Measurements from ENCODE around the gene PLEKHM3. TPM values are rescaled to one million over a fixed set of nuclear protein-coding genes. Genes with fewer than 3 reads are reported as not detected.
A peak's percentile ranks its signal among the peaks of the same experiment; 100 is the strongest.

Gene PLEKHM3
- total and polyA plus RNA-seq, 7 donors = 1.2 to 47.9 (median 29.1) TPM

- 51 to 80% methylated on average over 4 of the region's 4 CpGs for WGBS, 2 donors
- Histone ChIP-seq H3K9me3 (no peaks in the 10 kb centered on the region), H3K4me1 (peaks cover 0 to 49% (median 25%) of the 10 kb centered on the region in 4 donors), H3K4me3 (no peak overlapping the region), H3K36me3 (no peaks in the 10 kb centered on the region), H3K27ac (peak overlapping the region in 2 of 4 donors; percentile 13 to 31), H3K27me3 (no peaks in the 10 kb centered on the region)
- no peak for TF ChIP-seq POLR2AphosphoS5 (IDR thresholded peaks at IDR 0.05)
- no peak for TF ChIP-seq POLR2A (IDR thresholded peaks at IDR 0.05)
- DNase-seq = no peak
- intact Hi-C loops (cut with DNase I) = no loop called here
These were observed 89.3 kb downstream of the PLEKHM3 start for GRCh38 chr2:207935991-207936370.

- DNase-seq = no peak
- TF ChIP-seq POLR2A (IDR thresholded peaks at IDR 0.05) (no peak), CTCF (IDR thresholded peaks at IDR 0.05) (no peak), EP300 (IDR thresholded peaks at IDR 0.05) (peak in 1 of 4 donors; percentile 45), POLR2AphosphoS5 (IDR thresholded peaks at IDR 0.05) (no peak)
- Histone ChIP-seq H3K27ac (peak overlapping the region in 2 of 4 donors; percentile 13 to 31), H3K36me3 (no peaks in the 10 kb centered on the region), H3K27me3 (no peaks in the 10 kb centered on the region), H3K4me1 (peaks cover 0 to 56% (median 25%) of the 10 kb centered on the region in 4 donors), H3K4me3 (no peak overlapping the region), H3K9me3 (no peaks in the 10 kb centered on the region)
- WGBS, 2 donors = 85 to 87% methylated on average over 7 of the region's 7 CpGs
- intact Hi-C loops (cut with DNase I) = no loop called here
These were observed 90.0 kb downstream of the PLEKHM3 start for GRCh38 chr2:207935121-207935990.

GRCh38 chr2:207934720-207935119, 90.6 kb downstream of the PLEKHM3 start:
- Histone ChIP-seq H3K27me3 (no peaks in the 10 kb centered on the region), H3K4me3 (no peak overlapping the region), H3K4me1 (peaks cover 0 to 60% (median 28%) of the 10 kb centered on the region in 4 donors), H3K27ac (peak overlapping the region in 2 of 4 donors; percentile 13 to 31), H3K36me3 (no peaks in the 10 kb centered on the region), H3K9me3 (no peaks in the 10 kb centered on the region)
- DNase-seq = no peak
- 78 to 94% methylated on average over 7 of the region's 7 CpGs for WGBS, 2 donors
- TF ChIP-seq POLR2AphosphoS5 (IDR thresholded peaks at IDR 0.05) (no peak), EP300 (IDR thresholded peaks at IDR 0.05) (no peak), POLR2A (IDR thresholded peaks at IDR 0.05) (no peak), CTCF (IDR thresholded peaks at IDR 0.05) (no peak)
- intact Hi-C loops (cut with DNase I) = loop anchor here (5.0 kb wide), 1 partner anchor 33 kb away; no protein-coding TSS in a partner anchor

GRCh38 chr2:207933396-207934065, 91.8 kb downstream of the PLEKHM3 start:
- no peak overlapping the region for H3K4me3 ChIP-seq
- peak overlapping the region in 2 of 4 donors; percentile 12 to 82 for H3K27ac ChIP-seq
- no peaks in the 10 kb centered on the region for H3K27me3 ChIP-seq
- H3K36me3 ChIP-seq = no peaks in the 10 kb centered on the region
- H3K9me3 ChIP-seq = no peaks in the 10 kb centered on the region
- no peak for TF ChIP-seq POLR2AphosphoS5 (IDR thresholded peaks at IDR 0.05)
- TF ChIP-seq CTCF (IDR thresholded peaks at IDR 0.05) = no peak
- no peak for TF ChIP-seq EP300 (IDR thresholded peaks at IDR 0.05)
- no peak for TF ChIP-seq POLR2A (IDR thresholded peaks at IDR 0.05)
- peaks cover 0 to 70% (median 39%) of the 10 kb centered on the region in 4 donors for H3K4me1 ChIP-seq
- DNase-seq = no peak
- intact Hi-C loops (cut with DNase I) = loop anchor here (5.0 kb wide), 1 partner anchor 34 kb away; no protein-coding TSS in a partner anchor
- 88 to 97% methylated on average over 9 of the region's 9 CpGs for WGBS, 2 donors

- Histone ChIP-seq H3K4me3 (no peak overlapping the region), H3K4me1 (peaks cover 0 to 73% (median 51%) of the 10 kb centered on the region in 4 donors), H3K36me3 (no peaks in the 10 kb centered on the region), H3K9me3 (no peaks in the 10 kb centered on the region), H3K27ac (peak overlapping the region in 2 of 4 donors; percentile 82 to 85), H3K27me3 (no peaks in the 10 kb centered on the region)
- WGBS, 2 donors = 53 to 90% methylated on average over 1 of the region's 1 CpG
- TF ChIP-seq CTCF (IDR thresholded peaks at IDR 0.05) (no peak), EP300 (IDR thresholded peaks at IDR 0.05) (no peak), POLR2AphosphoS5 (IDR thresholded peaks at IDR 0.05) (no peak)
- intact Hi-C loops (cut with DNase I) = loop anchor here (5.0 kb wide), 1 partner anchor 35 kb away; no protein-coding TSS in a partner anchor
- no peak for DNase-seq
These were observed 93.2 kb downstream of the PLEKHM3 start for GRCh38 chr2:207932106-207932505.
